ENCODE data around the gene MROH7. TPM values are rescaled to one million over a fixed set of nuclear protein-coding genes. Genes with fewer than 3 reads are reported as not detected.

Gene MROH7
- total RNA-seq, 1 donor from 2014 or later = 2.4 TPM

- DNase-seq = no peak
Measured at GRCh38 chr1:54742282-54742681, 100.7 kb downstream of the MROH7 start.

- no peak for DNase-seq
Measured at GRCh38 chr1:54743416-54744226, 102.0 kb downstream of the MROH7 start.

- DNase-seq = no peak
Measured at GRCh38 chr1:54744696-54745095, 103.1 kb downstream of the MROH7 start.

GRCh38 chr1:54745274-54745673 lies 103.7 kb downstream of the MROH7 start:
- DNase-seq = no peak

GRCh38 chr1:54745864-54746263 lies 104.3 kb downstream of the MROH7 start:
- DNase-seq = no peak

GRCh38 chr1:54748094-54748835 lies 106.7 kb downstream of the MROH7 start:
- DNase-seq = no peak

GRCh38 chr1:54750596-54750995 lies 109.0 kb downstream of the MROH7 start:
- no peak for DNase-seq

- DNase-seq = no peak
Measured at GRCh38 chr1:54751426-54751825, 109.8 kb downstream of the MROH7 start.

- no peak for DNase-seq
Measured at GRCh38 chr1:54754045-54754444, 112.5 kb downstream of the MROH7 start.

- no peak for DNase-seq
Measured at GRCh38 chr1:54754486-54755285, 113.1 kb downstream of the MROH7 start.

GRCh38 chr1:54757833-54758232 lies 116.2 kb downstream of the MROH7 start:
- DNase-seq = no peak

GRCh38 chr1:54758678-54759348 lies 117.2 kb downstream of the MROH7 start:
- DNase-seq = no peak

Other genes with a start within 250 kb of the MROH7 start
- gene SSBP3, start 235.4 kb upstream of the MROH7 start, total RNA-seq = 21.7 TPM
- gene ACOT11, start 93.6 kb upstream of the MROH7 start, total RNA-seq = 8.4 TPM
- not detected for gene FAM151A, start 18.3 kb upstream of the MROH7 start, total RNA-seq
- 14.4 TPM for gene TTC4, start 74.1 kb downstream of the MROH7 start, total RNA-seq
- 2.5 TPM for gene PARS2, start 122.7 kb downstream of the MROH7 start, total RNA-seq
- 3.6 TPM for gene TTC22, start 159.5 kb downstream of the MROH7 start, total RNA-seq
- gene DHCR24, start 245.4 kb downstream of the MROH7 start, total RNA-seq = 98.4 TPM